Measurements from ENCODE around the gene KRT9. TPM values are rescaled to one million over a fixed set of nuclear protein-coding genes. Genes with fewer than 3 reads are reported as not detected.

KRT9 gene
- total and polyA plus RNA-seq, 10 of the 15 experiments (the other 5 are each of a cell fraction or from before 2014, with no cell fraction given): not detected

DNA sequence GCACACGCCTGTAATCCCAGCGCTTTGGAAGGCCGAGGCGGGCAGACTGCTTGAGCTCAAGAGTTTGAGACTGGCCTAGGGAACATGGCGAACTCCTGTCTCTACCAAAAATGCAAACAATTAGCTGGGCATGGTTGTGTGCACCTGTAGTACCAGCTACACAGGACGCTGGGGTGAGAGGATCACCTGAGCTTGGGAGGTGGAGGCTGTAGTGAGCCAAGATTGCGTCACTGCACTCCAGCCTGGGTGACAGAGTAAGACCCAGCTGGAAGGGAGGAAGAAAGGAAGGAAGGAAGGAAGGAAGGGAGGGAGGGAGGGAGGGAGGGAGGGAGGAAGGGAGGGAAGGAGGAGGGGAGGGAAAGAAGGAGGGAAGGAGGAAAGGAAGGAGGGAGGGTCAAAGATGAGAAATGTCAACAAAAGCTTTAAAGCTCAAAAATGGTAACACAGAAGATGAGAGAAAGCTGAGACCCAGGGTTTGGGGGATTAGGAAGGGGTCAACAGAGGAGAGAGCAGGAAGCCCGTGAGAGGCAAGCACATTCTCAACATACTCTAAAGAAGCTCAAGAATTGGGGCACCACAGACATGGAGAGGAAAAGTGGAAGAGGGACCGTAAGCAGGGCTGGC, 38.8 kb downstream of the KRT9 start:
- Histone ChIP-seq H3K4me2 (ENCODE audit: control insufficient read depth, insufficient read depth) (no peak overlapping the region), H3K36me3 (ENCODE audit: control insufficient read depth in 2 of 2, insufficient read depth in 2 of 2, low read length in 1 of 2) (no peaks in the 10 kb centered on the region), H3K27me3 (replicated peaks in 1 of 2; ENCODE audit: control insufficient read depth in 2 of 2, insufficient read depth in 2 of 2, low read length in 1 of 2) (peaks cover 12 to 14% of the 10 kb centered on the region in 2 experiments), H3K79me2 (ENCODE audit: control insufficient read depth, insufficient read depth, low read length) (no peaks in the 10 kb centered on the region), H3K4me1 (ENCODE audit: control insufficient read depth, insufficient read depth, low read length) (no peaks in the 10 kb centered on the region), H4K20me1 (ENCODE audit: control insufficient read depth, insufficient read depth) (no peaks in the 10 kb centered on the region), H3K4me3 (no peak overlapping the region), H3K27ac (ENCODE audit: control insufficient read depth, insufficient read depth) (no peak overlapping the region), H2AFZ (ENCODE audit: control insufficient read depth, low read depth, low read length) (no peak overlapping the region), H3K9ac (ENCODE audit: control insufficient read depth, insufficient read depth, low read length) (no peak overlapping the region), H3K9me3 (replicated peaks; ENCODE audit: control insufficient read depth, insufficient read depth, low read length) (no peaks in the 10 kb centered on the region)
- no TSS peak for BruUV-seq (replicated peaks)
- in situ Hi-C loops (cut with MboI): no loop called here
- intact Hi-C loops (cut with micrococcal nuclease; ENCODE audit: unreplicated experiment): no loop called here
- no peak for FAIRE-seq
- CTCF ChIA-PET: interaction anchor here (2.5 kb wide), 1 partner anchor 16 kb away, joined by 8 read pairs; no protein-coding TSS in a partner anchor
- ATAC-seq: no peak
- POLR2A ChIA-PET: no interaction called here
- 10% methylated on average over 8 of the region's 9 CpGs for WGBS (ENCODE audit: insufficient coverage, insufficient replicate concordance, low lambda C conversion rate, missing lambda C conversion rate)
- TF ChIP-seq IKZF1 (conservative IDR thresholded peaks at IDR 0.05) (no peak), NBN (IDR thresholded peaks at IDR 0.05) (no peak), POLR2AphosphoS2 (IDR thresholded peaks at IDR 0.05; ENCODE audit: low read depth, low read length) (no peak), PML (IDR thresholded peaks at IDR 0.05; ENCODE audit: low read length) (no peak), NR2F1 (conservative IDR thresholded peaks at IDR 0.05) (no peak), RELA (IDR thresholded peaks at IDR 0.05; ENCODE audit: borderline replicate concordance, partially characterized antibody) (no peak), MEF2B (IDR thresholded peaks at IDR 0.05; ENCODE audit: partially characterized antibody, poor library complexity, severe bottlenecking) (no peak)
- TF ChIP-seq, protein P1, sequence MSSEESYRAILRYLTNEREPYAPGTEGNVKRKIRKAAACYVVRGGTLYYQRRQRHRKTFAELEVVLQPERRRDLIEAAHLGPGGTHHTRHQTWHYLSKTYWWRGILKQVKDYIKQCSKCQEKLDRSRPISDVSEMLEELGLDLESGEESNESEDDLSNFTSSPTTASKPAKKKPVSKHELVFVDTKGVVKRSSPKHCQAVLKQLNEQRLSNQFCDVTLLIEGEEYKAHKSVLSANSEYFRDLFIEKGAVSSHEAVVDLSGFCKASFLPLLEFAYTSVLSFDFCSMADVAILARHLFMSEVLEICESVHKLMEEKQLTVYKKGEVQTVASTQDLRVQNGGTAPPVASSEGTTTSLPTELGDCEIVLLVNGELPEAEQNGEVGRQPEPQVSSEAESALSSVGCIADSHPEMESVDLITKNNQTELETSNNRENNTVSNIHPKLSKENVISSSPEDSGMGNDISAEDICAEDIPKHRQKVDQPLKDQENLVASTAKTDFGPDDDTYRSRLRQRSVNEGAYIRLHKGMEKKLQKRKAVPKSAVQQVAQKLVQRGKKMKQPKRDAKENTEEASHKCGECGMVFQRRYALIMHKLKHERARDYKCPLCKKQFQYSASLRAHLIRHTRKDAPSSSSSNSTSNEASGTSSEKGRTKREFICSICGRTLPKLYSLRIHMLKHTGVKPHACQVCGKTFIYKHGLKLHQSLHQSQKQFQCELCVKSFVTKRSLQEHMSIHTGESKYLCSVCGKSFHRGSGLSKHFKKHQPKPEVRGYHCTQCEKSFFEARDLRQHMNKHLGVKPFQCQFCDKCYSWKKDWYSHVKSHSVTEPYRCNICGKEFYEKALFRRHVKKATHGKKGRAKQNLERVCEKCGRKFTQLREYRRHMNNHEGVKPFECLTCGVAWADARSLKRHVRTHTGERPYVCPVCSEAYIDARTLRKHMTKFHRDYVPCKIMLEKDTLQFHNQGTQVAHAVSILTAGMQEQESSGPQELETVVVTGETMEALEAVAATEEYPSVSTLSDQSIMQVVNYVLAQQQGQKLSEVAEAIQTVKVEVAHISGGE (CRISPR knock-in tag; IDR thresholded peaks at IDR 0.05): no peak
- TF ChIP-seq, protein P2, sequence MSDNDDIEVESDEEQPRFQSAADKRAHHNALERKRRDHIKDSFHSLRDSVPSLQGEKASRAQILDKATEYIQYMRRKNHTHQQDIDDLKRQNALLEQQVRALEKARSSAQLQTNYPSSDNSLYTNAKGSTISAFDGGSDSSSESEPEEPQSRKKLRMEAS (IDR thresholded peaks at IDR 0.05; ENCODE audit: low read depth, low read length): no peak
- TF ChIP-seq, protein P3, sequence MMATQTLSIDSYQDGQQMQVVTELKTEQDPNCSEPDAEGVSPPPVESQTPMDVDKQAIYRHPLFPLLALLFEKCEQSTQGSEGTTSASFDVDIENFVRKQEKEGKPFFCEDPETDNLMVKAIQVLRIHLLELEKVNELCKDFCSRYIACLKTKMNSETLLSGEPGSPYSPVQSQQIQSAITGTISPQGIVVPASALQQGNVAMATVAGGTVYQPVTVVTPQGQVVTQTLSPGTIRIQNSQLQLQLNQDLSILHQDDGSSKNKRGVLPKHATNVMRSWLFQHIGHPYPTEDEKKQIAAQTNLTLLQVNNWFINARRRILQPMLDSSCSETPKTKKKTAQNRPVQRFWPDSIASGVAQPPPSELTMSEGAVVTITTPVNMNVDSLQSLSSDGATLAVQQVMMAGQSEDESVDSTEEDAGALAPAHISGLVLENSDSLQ (IDR thresholded peaks at IDR 0.05): no peak
- RAD21 ChIA-PET (ENCODE audit: unreplicated experiment): no interaction called here
- SMC1A ChIA-PET (ENCODE audit: uncharacterized antibody, unreplicated experiment): no interaction called here
- DNase-seq (ENCODE audit: low read depth, low spot score): no peak
